Activated CD8-positive, alpha-beta memory T cell treated with anti-CD3 and anti-CD28 coated beads for 1 hour (primary cell): ENCODE measurements around the gene PMEPA1.

Experiments used
- DNase-seq, 2 donors: peaks; one replicate each; pipeline ENCODE4 v3.0.0-alpha.2; 2020; ENCODE audit warnings: low read depth in 1 of 2; ENCODE audit errors: extremely low read depth in 1 of 2

The PMEPA1 gene

GRCh38 chr20:57709823-57710799, at the start of gene PMEPA1:
Gene PMEPA1 (minus strand): TSS chr20:57710015. CDS start chr20:57709582, 433 bp downstream.
- DNase-seq = peak; percentile 87 to 89

GRCh38 chr20:57757767-57758166, 48.0 kb upstream of the PMEPA1 start:
- DNase-seq = no peak

GRCh38 chr20:57756921-57757320, 47.1 kb upstream of the PMEPA1 start:
- DNase-seq = no peak

- no peak for DNase-seq
Measured at GRCh38 chr20:57756213-57756612, 46.4 kb upstream of the PMEPA1 start.

GRCh38 chr20:57755609-57756008, 45.8 kb upstream of the PMEPA1 start:
- DNase-seq = no peak

- DNase-seq = no peak
Measured at GRCh38 chr20:57754190-57754589, 44.4 kb upstream of the PMEPA1 start.

- DNase-seq = no peak
Measured at GRCh38 chr20:57753332-57754164, 43.7 kb upstream of the PMEPA1 start.

GRCh38 chr20:57751411-57751810, 41.6 kb upstream of the PMEPA1 start:
- DNase-seq = no peak

- no peak for DNase-seq
Measured at GRCh38 chr20:57749869-57750268, 40.1 kb upstream of the PMEPA1 start.

- no peak for DNase-seq
Measured at GRCh38 chr20:57749131-57749690, 39.4 kb upstream of the PMEPA1 start.

- peak; percentile 20 to 28 for DNase-seq
Measured at GRCh38 chr20:57748601-57749130, 38.9 kb upstream of the PMEPA1 start.

- no peak for DNase-seq
Measured at GRCh38 chr20:57747861-57748481, 38.2 kb upstream of the PMEPA1 start.

GRCh38 chr20:57746832-57747404, 37.1 kb upstream of the PMEPA1 start:
- DNase-seq = no peak

GRCh38 chr20:57746201-57746600, 36.4 kb upstream of the PMEPA1 start:
- no peak for DNase-seq

- DNase-seq = no peak
Measured at GRCh38 chr20:57744206-57744605, 34.4 kb upstream of the PMEPA1 start.

- DNase-seq = no peak
Measured at GRCh38 chr20:57743450-57744095, 33.8 kb upstream of the PMEPA1 start.

GRCh38 chr20:57742507-57743181, 32.8 kb upstream of the PMEPA1 start:
- no peak for DNase-seq

- DNase-seq = no peak
Measured at GRCh38 chr20:57738484-57738883, 28.7 kb upstream of the PMEPA1 start.

GRCh38 chr20:57738053-57738452, 28.2 kb upstream of the PMEPA1 start:
- no peak for DNase-seq
